Astrocyte of the cerebellum (primary cell): ENCODE measurements around the gene MRPL19.
"Not testable (repeated sequence)": the region's sequence is repeated elsewhere in the genome, so short reads cannot be mapped to it uniquely, and the experiment has no call there.

Experiments used
- DNase-seq: peaks from one replicate; pipeline ENCODE4 v3.0.0-alpha.2; 2011; ENCODE audit warnings: low read depth
- H3K4me3 ChIP-seq: 2 replicates; pipeline ENCODE4 v1.5.1; 2011; ENCODE audit warnings: mild to moderate bottlenecking, low read depth, low read length, moderate library complexity
- in situ Hi-C: cut with HindIII; loops from 2 replicates; pipeline ENCODE4 v1.10.0; 2017; ENCODE audit warnings: low sequenced_read_pairs
- TF ChIP-seq, protein P1 (sequence below): IDR thresholded peaks from 2 replicates; pipeline ENCODE4 v1.5.1; 2012; ENCODE audit warnings: low read length, low read depth, moderate library complexity, mild to moderate bottlenecking; ENCODE audit errors: missing control alignments

The MRPL19 gene

DNA sequence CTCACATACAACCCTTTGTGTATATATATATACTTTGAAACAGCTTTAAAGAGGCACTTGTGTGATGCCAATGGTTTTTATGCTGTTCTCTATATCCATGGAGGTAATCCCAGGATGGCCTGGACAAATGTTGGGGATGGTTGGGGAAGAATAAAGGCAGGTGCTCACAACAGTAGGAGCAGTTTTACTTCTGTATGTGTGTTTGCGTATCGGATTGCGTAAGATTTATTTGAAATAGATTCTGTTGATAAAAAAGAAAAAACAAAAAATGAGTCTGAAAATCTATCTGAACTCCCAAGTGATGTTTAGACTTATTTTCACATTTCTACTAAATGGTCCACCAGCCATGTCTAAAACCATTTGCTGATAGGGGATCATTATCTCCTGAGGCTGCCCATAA is 29.3 kb downstream of the MRPL19 start:
- H3K4me3 ChIP-seq: no peak overlapping the region
- in situ Hi-C loops: no loop called here
- TF ChIP-seq, protein P1, sequence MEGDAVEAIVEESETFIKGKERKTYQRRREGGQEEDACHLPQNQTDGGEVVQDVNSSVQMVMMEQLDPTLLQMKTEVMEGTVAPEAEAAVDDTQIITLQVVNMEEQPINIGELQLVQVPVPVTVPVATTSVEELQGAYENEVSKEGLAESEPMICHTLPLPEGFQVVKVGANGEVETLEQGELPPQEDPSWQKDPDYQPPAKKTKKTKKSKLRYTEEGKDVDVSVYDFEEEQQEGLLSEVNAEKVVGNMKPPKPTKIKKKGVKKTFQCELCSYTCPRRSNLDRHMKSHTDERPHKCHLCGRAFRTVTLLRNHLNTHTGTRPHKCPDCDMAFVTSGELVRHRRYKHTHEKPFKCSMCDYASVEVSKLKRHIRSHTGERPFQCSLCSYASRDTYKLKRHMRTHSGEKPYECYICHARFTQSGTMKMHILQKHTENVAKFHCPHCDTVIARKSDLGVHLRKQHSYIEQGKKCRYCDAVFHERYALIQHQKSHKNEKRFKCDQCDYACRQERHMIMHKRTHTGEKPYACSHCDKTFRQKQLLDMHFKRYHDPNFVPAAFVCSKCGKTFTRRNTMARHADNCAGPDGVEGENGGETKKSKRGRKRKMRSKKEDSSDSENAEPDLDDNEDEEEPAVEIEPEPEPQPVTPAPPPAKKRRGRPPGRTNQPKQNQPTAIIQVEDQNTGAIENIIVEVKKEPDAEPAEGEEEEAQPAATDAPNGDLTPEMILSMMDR: no peak
- DNase-seq: no peak

DNA sequence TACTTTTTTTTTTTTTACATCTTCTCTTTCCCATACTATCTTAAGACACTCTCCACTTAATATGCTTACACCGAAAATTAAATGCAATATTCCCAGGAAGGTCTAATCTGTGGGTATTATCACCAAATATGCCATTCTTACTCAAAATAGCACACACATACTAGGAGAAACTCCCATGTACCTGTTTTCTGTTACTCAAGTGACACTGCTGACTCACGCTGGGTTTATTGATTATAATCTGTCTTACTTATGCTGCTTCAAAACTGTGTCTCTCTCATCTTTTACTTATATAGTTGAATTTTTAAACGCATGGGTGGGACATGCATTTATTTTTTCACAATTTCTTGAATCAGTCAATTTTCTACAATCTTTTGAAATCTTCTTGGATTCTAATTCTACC is 29.9 kb downstream of the MRPL19 start:
- TF ChIP-seq, protein P1: no peak
- no peak for DNase-seq
- in situ Hi-C loops: no loop called here
- H3K4me3 ChIP-seq: no peak overlapping the region

DNA sequence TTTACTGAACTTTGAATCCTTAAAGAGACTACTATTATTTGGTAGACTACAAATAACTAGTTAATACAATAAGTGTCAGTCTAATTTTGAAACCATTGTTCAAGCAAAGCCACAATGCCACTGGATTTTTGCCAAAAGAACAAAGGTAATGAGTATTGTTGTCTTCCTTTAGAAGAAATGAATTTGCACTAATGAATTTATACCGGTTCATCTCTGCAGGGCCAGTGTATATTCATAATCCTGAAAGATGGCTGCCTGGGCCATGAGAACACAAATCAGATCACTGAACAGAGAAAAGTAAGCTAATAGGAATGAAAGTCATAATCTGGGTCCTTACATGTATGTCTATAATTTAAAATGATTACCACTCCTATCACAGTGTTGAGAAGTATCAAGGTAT is 33.0 kb downstream of the MRPL19 start:
- no peak for DNase-seq
- TF ChIP-seq, protein P1: no peak
- no peak overlapping the region for H3K4me3 ChIP-seq
- in situ Hi-C loops: no loop called here

DNA sequence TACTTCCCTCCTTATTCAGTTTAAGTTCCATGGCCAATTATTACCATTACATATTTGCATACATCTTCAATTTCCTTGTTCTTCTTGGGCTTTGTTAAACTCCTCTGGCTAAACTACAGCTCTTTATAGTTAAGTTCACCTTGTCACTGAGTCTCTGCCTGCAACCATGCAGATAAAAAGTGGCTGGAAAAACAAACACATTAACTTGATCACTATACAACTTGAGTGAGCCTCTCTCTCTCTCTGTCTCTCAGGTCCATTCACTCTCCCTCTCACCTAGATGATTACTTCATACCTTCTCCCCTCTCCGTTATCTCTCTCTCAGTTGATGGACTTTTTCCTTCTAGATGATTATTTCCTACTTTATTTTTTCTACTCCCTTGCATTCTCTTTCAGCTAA is 33.8 kb downstream of the MRPL19 start:
- in situ Hi-C loops: no loop called here
- DNase-seq: no peak
- TF ChIP-seq, protein P1: no peak
- no peak overlapping the region for H3K4me3 ChIP-seq

DNA sequence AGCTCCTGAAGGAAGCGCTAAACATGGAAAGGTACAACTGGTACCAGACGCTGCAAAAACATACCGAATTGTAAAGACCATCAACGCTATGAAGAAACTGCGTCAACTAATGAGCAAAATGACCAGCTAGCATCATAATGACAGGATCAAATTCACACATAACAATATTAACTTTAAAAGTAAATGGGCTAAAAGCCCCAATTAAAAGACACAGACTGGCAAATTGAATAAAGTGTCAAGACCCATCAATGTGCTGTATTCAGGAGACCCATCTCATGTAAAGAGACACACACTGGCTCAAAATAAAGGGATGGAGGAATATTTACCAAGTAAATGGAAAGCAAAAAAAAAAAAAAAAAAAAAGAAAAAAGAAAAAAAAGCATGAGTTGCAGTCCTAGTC is 36.8 kb downstream of the MRPL19 start:
- H3K4me3 ChIP-seq, DNase-seq, in situ Hi-C loops: not testable (repeated sequence)

DNA sequence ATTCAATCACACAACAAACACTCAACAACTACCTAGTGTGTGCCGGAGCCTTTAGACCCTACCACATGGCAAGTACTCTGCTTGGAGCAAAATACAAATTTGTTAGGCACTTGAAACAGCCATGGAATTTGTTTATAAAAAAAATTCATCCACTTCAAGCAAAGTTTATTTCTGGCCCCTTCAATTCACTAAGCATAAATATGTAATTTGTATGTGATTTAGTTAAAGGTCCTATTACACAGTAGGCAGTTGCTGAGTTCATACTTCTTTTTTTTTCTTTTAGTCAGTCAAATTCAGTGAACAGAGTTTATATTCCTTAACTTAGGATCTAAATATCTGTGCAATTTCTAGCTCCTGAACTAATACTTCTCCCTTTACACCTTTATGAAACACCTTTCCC is 41.6 kb downstream of the MRPL19 start:
- no peak for DNase-seq
- in situ Hi-C loops: no loop called here
- H3K4me3 ChIP-seq: no peak overlapping the region
- TF ChIP-seq, protein P1: no peak

DNA sequence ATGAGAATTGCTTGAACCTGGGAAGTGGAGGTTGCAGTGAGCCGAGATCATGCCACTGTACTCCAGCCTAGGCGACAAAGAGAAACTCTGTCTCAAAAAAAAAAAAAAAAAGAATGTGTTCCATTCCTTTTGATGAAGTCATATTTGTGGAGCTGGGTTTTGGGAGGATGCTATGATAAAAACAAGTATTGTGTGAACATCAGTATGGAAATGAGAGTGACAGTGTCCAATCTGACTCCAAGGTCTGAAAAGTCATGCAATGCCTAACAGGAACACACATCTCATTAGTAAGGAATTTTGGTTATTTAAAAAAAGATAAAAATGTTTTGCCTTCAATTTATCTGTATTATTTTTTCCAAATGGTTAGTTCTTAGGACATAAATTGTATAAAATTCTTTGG is 52.3 kb downstream of the MRPL19 start:
- in situ Hi-C loops: no loop called here
- TF ChIP-seq, protein P1: no peak
- no peak overlapping the region for H3K4me3 ChIP-seq
- no peak for DNase-seq
